GM18511 (cell line): Measurements from ENCODE around the gene TTC24.
"Not testable (repeated sequence)": the region's sequence is repeated elsewhere in the genome, so short reads cannot be mapped to it uniquely, and the experiment has no call there.

Source experiments
- ATAC-seq: cut with Tn5 transposase; IDR thresholded peaks from one replicate; pipeline ENCODE4 v1.9.1; 2021; ENCODE audit warnings: mild to moderate bottlenecking, moderate library complexity; ENCODE audit not compliant: unreplicated experiment

TTC24 gene

DNA sequence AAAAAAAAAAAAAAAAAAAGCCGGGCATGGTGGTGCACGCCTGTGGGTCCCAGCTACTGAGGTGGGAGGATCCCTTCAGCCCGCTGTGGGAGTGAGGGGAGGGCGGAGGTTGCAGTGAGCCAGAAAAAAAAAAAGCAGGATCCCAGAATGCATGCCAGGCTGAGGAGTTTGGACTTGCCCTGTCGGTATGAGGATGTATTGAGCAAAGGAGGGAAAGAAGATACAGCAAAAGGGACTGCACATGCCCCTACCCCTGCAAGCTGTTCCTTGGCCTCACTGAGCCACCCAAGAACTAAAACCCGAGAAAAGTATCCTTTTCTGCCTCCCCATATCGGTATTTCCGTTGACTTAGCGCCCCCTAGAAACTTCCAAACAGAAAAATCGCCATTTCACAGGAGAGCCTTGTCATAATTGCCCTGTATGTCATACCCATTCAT, 23.1 kb downstream of the TTC24 start:
- ATAC-seq, result no peak

DNA sequence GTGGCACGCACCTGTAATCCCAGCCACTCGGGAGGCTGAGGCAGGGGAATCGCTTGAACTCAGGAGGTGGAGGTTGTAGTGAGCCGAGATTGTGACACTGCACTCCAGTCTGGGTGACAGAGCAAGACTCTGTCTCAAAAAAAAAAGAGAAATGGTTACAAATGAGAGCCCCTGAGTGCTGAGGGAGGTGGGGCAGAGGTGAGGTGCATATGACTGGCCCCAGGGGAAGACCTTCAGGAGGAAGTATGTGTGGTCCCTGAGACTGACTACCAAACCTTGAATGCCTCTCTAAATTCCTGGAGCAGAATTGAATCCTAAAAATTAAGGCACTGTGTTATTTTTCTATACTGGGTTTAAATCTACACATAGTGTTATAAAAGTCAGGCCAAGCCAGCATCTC, 27.8 kb downstream of the TTC24 start:
- not testable (repeated sequence) for ATAC-seq

GRCh38 chr1:156608036-156608674, 28.6 kb downstream of the TTC24 start:
- ATAC-seq, result no peak

GRCh38 chr1:156608981-156609380, 29.5 kb downstream of the TTC24 start:
- ATAC-seq, result no peak

DNA sequence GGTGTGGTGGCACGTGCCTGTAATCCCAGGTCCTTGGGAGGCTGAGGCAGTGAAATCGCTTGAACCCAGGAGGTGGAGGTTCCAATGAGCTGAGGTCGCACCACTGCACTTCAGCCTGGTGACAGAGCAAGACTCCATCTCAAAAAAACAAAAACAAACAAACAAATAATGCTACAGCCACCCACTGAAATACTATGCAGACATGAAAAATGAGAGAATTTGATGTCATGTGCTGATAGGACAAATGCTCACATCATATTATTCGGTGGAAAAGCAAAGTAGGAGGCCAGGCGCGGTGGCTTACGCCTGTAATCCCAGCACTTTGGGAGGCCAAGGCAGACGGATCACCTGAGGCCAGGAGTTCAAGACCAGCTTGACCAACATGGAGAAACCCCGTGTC, 30.5 kb downstream of the TTC24 start:
- ATAC-seq, result not testable (repeated sequence)

DNA sequence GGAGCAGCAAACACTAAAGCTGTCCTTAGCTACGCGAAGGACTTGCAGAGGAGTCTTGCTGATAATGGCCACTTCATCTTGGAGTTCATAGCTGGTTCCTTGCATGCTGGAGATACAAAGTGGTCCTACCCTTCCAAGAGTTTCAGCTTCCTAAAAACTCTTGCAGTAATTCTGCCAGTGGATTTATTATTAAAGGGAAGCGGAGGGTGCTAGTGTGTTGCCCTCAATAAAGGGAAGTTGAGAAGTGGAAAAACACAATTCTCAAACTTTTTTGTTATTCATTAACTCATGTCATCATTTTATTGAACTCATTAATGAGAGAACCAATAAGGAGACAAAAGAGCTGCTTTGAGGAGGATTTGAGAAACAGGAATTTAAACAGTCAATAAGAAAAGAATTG, 33.1 kb downstream of the TTC24 start:
- no peak for ATAC-seq

- no peak for ATAC-seq
Observed at GRCh38 chr1:156615946-156616345, 36.4 kb downstream of the TTC24 start.

DNA sequence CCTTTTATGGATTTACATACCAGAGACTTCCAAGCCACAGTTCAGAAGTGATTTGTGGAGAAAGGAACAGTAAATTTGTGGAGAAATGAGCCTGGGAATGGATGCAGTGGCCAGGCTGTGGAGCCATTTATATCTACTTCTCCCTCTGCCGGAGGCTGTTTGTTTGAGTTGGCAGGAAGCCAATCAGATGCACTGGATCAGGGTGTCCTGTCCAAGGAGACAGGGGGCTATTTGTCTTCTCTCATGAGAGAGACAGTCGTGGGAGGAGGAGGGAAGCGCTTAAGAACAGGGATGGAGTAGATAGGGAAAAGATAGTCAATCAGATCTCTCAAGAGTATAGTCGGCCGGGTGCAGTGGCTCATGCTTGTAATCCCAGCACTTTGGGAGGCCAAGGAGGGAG, 36.9 kb downstream of the TTC24 start:
- ATAC-seq, result no peak

GRCh38 chr1:156618853-156619581, 39.5 kb downstream of the TTC24 start, which contains the start of gene HAPLN2:
Gene HAPLN2 (plus strand): TSS chr1:156619415. CDS start chr1:156623491, 4,076 bp downstream.
- ATAC-seq, result no peak

GRCh38 chr1:156619582-156619955, 40.0 kb downstream of the TTC24 start:
- no peak for ATAC-seq

GRCh38 chr1:156622581-156623297, 43.2 kb downstream of the TTC24 start:
- no peak for ATAC-seq

GRCh38 chr1:156623946-156624813, 44.7 kb downstream of the TTC24 start:
- ATAC-seq, result no peak

DNA sequence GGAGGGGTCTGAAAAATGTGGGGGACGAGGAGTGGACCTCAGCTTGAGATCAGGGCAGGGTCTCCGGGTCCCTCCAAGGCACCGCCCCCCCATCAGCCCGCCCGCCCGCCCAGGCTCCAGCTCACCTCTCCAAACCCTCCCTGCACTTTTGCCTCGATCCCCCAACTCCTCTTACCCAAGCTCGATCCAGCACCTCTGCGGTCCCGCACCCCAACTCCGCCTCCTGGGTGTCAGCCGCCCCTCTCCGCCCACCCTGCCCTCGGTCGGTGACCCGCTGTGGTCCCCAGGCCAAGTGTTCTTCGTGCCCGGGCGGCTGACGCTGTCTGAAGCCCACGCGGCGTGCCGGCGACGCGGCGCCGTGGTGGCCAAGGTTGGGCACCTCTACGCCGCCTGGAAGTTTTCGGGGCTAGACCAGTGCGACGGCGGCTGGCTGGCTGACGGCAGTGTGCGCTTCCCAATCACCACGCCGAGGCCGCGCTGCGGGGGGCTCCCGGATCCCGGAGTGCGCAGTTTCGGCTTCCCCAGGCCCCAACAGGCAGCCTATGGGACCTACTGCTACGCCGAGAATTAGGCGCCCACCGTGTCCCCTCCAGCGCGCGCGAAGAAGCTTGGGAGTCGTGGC, 45.4 kb downstream of the TTC24 start:
- no peak for ATAC-seq

DNA sequence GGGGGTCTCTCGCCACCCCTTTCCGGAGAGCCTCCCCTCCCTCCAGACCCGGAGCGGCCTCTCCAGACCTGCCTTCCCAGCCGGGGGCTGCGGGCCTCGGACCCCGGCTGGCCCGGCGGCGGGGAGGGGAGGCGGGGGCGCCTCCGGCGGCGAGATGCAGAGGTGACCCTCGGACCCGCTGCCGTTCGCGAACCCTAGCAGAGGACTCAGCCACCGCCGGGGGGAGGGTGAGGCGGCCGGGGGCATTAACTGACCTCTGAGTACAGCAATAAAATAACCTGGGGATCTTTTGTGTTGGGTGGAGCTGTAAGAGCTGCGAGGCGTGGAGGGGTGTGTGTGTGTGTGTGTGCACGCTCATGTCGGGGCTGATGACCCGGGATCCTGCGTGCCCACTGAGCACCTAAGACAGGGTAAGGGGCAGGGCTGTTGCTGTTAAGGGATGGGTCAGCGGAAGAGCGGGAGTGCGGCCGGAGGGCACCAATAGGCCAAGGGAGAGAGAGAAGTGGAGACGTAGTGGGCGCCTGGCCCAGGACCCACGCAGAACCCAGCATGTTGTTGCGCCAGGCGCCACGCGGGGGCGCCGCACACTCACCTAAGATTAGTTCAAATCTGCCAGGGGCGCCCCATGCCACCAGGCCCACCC, 46.0 kb downstream of the TTC24 start:
- ATAC-seq, result no peak

DNA sequence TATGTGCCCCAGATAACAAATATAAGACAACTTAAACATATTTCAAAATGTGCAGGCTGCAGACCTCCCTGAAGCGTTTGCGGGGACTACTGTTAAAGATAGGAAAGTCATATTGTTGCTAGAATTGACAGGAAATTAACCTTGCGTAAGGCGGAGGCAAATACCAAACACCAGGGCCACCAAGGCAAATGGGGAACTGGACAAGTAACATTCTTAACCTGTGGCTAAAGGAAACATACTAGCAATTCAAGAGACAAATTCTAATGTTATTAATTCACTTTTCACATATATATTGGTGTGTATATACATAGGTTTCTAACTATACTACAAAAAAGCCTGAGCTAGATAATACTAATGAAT, 46.5 kb downstream of the TTC24 start:
- ATAC-seq, result no peak

DNA sequence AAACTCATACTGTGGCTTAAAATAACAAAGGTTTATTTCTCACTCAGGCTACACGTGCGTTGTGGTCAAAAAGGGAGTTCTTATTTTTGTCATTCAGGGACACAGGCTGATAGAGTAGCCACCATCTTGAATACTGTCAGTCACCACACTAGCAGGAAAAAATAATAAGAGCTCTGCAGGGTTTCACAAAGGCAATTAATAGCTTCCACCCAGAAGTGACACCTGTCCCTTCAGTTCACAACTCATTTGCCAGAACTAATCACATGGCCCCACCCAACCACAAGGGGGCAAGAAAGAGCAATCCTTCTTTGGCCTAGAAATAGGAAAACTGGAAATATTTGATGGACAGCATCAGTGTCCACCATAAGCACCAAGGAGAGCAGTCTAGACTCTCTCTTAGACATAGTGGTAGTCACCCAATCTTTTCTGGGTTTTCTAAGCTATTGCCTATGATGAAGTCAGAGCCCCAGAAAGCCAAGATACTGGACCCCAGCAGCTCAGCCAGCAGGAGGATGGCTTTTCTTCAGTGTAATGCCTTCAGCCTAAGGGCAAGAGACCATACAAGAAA, 47.9 kb downstream of the TTC24 start:
- ATAC-seq, result no peak

GRCh38 chr1:156629823-156630449, 50.4 kb downstream of the TTC24 start:
- ATAC-seq, result no peak

GRCh38 chr1:156631152-156631551, 51.6 kb downstream of the TTC24 start:
- ATAC-seq, result not testable (repeated sequence)

- ATAC-seq, result no peak
Observed at GRCh38 chr1:156632355-156632754, 52.8 kb downstream of the TTC24 start.
